Hypothalamus (tissue), 51 donors: ENCODE results near the gene BIN1.

ENCODE experiments used
- DNase-seq, 51 donors: peaks; one replicate each; lab custom pipeline; 2025; lab: John Stamatoyannopoulos, UW

BIN1 gene

DNA sequence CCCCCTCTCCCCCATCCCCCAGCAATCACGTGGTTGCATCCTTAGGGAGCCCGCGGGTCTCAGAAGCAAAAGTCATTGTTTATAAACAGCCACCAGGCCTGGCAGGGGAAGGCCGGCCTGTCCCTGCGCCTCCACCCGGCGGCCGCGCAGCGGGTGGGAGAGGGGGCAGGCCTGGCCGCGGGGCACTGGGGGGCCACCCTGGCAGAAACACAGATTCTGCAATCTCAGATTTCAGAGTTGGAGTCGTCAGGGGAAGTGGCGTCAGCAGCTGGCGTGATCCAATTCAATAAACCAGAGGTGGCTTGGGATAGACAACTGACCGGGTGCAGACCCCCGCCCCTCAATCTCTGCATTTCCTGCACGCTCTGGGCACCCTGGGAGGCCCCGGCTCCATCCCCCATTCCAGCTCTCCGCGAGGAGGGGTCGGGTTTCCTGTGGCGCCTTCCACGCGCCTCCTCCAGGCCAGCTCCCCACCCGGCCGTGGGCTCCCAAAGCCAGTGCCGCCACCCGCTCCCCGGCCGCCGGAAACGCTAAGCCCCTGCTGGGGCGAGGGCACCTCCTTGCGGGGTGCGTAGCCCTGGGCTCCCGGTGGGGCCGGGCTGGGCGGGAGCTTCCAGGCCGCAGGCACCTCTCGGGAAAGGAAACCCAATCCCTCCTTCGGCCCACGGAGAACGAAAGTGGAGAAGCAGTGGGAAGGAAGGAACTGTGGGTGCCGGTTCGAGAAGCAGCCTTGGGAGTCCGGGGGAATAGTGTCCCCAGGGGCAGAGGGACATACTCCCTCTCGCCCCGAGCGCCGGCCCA, 1.1 kb downstream of the BIN1 start:
- DNase-seq, result peak in 12 of 51 donors; percentile 38 to 70 (median 50)

DNA sequence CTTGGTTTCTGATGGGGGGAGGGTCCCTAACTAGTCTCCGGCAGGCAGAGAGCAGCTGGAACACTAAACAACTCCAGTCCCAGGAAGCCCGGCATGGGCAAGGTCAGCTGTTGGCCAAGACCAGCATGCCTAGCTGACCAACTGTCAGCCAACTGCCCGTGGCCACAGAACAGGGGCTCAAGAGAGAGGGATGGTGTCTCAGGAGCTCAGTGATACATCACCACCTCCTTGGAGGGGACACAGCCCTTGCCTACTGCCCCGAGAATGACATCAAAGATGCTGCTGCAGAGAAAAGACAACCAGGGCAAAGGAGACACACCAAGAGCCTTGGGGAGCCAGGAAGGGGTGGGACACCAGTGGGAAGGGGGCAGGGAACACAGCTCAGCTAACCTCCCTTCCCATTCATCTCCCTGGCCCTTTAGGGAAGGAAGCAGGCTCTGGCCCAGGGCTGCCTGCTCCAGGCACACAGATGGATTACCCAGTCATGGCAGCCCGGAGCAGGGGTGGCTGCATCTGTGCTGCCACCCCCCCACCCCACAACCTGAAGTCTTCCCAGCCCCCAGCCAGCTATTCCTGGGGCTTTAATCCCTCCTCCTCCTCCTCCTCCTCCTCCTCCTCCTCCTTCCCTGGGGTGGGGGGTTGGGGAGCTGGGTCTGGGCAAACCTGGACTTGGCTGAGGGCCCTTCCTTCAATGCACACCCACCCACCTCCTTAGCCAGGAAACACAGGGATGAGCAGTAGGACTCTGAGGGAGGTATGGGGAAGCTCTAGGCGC, 1.9 kb downstream of the BIN1 start:
- peak in 1 of 51 donors; percentile 70 for DNase-seq

DNA sequence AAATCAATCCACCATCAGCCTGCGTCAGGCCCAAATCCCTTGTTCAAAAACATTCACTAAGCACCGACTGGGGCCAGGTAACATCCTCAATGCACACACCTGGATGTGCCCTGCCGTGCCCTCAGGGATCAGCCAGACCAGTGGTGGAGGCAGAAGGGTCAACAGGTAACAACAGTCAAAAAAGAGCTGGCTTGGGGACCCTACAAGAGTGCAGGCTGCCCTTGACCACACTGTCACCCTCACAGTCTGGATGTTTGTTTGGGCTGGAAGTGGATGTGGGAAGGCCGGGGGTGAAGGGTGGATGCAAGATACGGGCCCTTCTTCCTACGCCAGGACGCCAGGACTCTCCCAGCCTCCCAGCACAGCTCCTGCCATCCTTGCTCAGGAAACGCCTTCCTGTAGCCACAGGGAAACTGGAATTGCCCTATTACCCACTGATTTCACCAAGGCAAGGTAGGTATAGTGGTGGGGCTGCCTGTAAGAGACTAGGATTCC, 2.7 kb downstream of the BIN1 start:
- DNase-seq, result no peak

DNA sequence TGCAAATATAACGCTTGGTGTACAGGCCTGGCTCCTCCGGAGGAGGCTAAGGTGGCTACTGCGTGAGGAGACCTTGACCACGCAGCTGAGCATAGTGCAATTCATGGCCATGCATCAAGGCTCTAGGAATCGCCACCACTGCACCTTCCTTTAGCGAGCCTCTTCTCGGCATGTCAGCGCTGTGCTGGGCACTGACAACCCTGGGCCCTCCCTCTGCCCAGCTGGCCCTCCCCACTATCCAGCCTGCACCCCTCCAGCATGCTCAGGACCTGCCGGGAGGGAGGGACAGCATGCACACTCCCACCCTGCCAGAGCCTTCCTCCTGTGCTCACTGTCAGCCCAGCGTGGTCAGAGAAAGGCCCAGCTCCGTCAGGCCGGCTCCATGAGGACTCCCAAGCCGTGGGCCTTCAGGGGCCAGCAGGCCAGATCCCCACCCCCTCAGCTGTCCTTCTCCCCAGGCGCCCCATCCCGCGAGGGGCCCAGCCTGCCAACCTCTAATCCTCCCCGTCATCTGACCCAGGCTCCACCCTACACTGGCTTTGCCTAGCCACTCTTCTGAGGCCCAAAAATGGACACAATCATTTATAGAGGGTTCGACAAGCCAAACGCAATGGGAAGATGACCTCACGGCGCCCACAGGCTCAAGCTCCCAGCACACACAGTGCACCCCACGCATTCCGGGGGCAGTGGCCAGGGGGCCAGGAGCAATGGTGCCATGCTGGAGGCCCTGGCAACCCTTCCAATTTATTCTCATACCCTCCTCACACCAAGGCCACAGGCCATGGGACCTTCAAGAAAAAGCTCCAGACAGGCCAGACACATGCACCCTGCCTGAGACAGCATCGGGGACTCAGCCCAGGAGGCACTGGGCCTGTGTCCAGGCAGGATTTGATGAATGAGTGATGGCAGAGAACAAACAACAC, 3.5 kb downstream of the BIN1 start:
- peak in 21 of 51 donors; percentile 31 to 75 (median 60) for DNase-seq

DNA sequence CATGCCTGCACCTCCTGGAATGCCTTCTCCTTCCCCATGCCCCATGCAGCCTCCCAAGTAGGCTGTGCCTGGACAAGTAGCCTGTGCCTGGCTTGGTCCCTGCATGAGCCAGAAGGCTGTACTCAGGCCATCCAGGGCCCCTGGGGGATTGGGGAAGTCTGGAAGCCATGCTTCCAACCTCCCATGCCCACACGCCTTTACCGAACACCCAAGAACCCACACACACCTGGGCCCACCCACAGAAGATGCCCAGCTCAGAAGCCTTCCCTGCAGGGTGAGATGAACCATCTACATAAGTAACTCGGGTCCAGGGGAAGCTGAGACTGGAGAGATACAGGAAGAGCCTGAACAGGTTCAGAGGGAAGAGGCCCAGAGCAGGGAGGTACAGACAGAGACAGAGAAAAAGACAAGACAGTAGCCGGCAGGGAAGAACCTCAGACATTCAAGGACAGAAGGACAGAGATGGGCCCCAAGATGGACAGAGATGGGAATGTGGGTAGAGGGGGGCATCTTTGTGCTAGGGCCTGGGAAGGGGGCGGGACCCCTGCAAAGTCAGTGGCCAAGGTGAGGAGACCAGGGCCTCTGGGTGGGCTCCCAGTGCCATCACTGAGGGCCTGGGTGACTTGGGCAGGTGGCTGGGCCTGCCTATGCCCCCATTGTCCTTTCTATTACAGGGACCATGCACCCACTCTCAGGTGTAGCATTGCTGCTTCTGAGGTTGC, 4.3 kb downstream of the BIN1 start:
- DNase-seq, result no peak

DNA sequence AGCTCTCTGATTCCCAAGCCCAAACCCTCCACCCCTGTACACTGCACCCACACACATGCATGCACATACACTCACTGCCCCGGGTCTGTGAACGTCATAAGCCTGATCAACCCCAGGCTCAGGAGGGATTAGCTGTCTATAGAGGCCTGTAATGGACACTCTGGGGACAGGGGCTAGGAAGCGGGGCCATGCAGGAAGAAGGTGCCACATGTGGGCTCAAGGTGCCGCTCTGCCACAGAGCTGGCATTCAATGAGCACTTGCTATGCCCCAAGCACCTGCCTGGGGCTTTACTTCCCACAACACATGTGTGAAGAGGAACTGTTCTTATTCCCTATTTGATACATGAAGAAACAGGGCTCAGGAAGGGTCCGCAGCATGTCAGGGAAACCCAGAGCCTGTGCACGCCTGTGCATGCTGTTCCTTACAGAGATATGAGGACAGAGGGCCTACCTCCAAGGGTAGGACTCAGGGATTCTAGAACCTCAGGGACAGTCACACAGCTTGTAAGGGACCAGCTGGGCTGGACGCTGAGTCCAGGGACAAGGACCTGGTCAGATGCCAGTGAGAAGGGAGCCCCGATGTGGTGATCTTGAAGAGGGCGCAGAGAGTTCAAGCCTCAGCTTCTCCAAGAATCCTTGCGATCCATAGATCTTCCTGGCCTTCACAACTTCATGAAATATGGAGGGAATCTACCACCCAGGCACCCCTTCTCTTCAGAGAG, 5.0 kb downstream of the BIN1 start:
- DNase-seq, result no peak

DNA sequence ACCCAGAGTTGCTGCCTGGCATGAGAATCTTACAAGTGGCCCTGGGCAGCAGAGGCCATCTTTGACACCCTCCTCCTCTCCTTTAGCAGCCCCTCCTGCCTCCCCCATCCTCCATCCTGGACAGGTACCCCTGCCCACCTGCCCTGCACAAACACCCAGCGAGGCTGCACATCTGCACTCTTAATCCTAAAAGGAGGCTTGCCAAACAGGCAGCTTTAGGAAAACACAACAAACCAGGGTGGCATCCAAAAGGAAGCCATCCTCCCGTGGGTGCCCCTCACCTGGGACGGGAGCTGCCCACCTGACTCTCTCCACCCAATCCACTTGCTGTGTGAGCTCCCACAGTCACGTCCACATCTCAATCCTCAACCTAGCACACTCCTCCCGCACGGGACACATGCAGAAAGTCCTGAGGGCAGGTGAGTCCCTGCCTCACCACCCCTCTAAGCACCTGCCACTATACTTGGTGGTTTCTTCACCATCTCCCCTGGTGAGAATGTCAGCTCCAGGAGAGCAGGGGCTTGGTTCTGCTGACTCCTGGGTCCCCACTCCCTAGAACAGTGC, 5.8 kb downstream of the BIN1 start:
- DNase-seq, result no peak

DNA sequence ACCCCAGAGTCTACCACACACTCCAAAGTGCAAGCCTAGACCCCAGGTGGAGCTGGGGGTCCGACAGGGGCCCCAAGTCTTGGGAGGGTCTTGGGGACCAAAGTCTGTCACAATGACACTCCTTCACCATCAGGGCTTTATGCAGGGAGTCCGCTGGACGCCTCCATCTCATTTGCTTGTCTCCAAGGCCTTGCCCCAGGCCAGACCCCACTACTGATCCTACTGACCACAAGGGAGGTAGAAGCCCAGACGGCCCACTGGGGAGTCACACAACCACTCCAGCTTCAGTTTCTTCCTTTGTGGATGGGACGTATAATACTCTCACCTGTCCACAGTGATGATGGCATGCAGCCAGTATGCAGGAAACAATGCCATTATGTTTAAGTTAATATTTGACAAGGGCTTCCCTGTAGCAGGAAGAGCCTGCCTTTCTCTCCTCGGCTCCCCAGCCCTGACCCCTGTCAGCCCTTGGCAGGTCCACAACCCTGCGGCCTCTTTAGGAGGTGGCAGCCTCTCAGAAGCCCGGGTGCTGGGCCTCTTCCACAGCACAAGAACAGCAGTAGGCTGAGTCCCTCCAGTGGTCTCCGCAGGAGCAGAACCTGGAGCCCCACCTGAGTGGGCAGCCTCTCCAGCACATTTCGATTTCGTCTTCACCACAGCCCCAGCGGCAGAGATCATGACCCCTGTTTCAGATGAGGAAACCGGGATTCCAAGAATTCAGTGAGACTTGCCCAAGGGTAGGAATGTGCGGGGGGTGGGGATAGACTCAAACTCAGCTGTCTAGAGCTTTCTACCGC, 6.5 kb downstream of the BIN1 start:
- no peak for DNase-seq

DNA sequence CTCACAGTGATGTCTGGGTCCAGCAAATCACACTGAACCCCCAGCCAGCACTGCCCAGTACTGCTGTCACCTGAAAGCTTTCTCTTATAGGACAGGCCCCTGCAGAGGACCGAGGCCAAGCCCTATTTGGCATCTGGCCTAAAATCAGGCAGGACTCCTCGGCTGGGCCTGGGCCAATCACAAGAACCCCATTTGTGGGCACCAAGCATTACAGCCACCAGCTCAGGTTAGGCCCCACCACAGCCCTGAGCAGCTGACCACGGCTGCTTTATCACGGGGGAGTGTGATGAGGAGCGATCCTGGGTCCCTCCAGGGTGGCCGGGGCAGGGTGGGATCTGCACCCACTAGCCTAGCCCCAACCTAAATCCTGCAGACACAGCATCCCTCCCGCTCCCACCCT, 8.2 kb downstream of the BIN1 start:
- no peak for DNase-seq

DNA sequence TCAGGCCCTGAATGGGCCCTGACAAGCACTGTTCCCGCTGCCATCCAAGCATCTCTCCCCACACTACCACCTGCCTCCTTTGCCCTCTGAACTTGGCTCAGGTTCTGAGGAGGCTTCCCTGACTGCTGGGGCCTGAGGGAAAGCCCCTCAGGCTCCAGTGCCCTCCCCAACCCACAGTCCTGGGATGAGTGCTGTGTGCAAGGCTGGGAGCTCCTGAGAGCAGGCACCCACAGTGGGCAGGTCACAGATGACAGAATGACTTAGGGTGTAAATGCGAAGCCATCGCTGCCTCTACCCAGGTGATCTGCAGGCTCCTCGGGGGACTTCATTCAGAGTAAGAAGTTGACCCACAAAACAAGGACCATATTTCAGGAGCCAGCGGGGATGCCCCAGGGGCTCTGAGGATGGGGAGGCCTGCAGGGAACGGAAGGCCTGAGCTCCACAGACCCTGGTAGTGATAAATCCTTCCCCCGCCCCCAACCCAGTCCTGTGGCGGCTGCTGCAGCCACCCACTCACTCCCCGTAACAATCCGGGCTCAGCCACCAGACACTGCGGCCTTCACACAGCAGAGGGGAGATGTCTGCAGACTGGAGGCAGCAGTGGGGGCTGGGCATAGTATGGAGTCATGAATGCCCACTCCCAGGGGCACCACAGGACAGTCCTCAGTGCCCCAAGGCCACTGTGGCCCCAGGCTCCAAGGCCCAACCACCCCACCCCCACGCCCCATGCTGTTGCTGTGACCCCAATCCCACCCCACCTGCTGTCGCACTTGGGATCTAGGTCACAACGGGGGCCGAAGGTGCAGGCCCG, 8.9 kb downstream of the BIN1 start:
- DNase-seq, result no peak

DNA sequence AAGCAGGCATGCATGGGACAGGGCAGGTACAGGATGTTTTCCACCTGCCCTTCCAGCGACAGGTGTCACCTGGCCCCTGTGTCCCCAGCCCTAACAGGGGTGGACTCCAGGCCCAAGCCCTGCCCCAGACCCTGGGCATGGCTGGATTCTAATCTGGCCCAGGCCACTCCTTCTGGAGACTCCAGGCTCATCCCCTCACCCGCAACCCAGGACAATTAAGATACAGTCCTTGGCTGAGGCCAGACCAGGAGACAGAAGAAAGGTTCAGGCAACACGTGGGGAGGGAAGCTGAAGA, 9.5 kb downstream of the BIN1 start:
- DNase-seq, result no peak

DNA sequence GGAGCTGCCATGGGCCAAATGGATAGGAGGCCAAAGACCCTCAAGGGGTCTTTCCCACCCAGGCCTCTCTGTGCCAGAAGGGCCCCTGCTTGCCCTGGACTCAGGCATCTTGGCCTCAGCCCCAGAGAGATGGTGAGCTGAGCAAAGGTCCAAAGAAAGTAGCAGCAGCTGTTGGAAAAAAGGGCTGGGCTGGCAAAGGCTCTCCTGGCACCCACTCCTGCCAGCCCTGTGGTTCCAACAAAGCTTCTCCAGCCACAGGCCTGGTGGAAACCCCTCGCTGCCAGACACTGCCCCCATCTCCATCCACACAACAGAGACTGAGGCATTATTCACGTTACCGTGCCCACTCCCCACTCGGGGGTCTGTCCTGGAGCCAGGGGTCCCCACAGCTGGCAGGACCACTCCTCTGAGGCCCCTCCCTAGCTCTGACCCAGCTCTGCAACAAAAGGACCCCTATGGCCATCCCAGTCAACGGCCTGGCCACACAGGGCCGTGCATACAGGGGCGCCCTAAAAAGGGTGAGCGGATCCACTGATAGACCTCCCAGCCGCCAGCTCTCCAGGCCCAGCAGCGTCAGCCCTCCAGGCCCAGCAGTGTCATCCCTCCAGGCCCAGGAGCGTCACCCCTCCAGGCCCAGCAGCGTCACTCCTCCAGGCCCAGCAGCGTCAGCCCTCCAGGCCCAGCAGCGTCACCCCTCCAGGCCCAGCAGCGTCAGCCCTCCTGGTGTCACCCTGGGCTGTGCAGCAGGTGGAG, 10.1 kb downstream of the BIN1 start:
- peak in 8 of 51 donors; percentile 25 to 50 (median 45) for DNase-seq

DNA sequence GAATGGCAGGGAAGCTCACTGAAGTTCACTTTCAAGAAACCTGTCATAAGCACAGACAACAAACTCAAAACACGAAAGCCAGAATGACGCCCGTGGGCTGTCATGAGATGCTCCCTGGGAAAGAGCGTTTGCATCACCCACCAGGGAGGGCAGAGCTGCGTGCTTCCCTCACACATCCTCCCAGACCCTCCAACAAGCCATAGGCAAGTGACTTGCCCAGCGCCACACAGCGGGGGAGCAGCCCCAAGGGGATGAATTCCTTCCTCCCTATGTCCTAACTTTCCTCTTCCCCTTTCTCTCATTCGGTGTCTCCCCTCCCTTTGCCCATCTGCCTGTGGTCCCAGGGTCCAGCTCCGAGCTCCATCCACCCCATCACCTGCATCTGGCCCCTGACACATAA, 10.7 kb downstream of the BIN1 start:
- no peak for DNase-seq

DNA sequence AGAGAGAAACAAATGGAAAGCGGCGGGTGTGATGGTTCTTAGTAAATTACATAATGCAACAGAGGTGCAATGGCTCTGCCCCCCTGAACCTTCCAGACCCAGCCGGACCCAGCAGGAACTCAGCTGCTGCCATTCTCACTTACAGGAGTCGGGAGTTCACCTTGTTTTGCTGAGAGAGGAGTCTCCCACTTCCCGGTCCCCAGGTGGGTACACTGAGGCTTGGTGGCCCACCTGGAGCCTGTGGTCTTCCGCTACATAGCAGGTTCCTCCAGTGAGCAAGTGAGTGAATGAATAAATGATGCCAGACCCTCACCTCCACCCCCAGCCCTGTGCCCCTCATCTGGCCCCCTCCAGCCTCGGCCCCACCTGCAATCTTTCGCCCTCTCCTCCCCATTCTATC, 11.2 kb downstream of the BIN1 start:
- no peak for DNase-seq

DNA sequence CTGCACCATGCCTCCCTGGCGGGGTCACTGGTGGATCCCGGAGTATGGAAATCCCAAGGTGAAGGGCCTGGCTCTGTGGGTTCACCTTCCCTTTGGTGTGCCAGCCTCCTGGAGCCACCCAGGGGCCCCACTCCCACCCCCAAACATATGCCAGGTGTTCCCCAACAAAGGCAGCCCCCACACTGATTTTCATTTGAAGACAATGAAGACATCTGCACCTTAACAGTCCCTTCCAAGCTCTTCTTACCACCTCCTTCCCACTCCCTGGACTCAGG, 11.7 kb downstream of the BIN1 start:
- DNase-seq, result no peak

DNA sequence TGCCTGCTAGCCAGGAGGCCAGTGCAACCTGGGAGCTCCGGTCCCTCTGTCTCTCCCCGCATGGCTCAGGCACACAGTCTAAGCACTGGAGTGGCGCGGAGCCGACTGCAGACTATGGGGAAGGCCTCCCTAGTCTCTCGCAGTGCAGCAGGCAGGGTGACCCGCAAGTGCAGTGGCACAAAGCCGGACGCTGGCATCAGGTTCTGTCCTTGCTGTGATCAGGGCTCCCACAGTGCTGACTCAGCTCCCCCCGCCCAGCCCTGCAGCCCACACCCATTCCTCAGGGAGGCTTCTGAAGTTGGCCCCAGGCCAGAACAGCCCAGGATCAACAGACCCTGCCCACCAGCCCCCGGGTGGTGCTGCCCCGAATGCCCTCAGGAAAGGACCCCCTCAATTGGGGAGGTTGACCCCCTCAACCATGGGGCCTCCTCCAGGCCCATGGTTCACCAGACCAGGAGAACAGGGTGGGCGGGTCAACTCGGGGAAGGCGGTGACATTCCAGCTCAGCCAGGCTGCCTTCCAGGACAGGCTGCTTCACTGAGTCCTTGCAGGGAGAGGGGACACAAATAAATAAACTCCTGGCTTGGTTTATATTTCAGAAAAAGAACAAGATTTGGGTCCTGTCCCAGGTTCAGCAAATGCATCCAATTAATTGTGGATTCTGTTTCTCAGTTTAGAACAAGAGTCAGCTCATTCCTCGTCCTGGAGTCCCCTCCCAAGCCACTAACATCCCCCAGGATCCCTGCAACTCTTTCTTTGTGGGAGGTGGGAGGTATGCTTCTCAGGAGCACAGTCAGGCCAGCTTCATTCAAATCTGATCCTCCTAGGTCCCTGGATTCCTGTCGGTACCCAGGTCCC, 12.2 kb downstream of the BIN1 start:
- DNase-seq, result peak in 28 of 51 donors; percentile 32 to 85 (median 57)
